GM19023 (cell line): ENCODE data around the gene STPG4.
"Not testable (repeated sequence)": the region's sequence is repeated elsewhere in the genome, so short reads cannot be mapped to it uniquely, and the experiment has no call there.

Source experiments
- ATAC-seq: cut with Tn5 transposase; IDR thresholded peaks from one replicate; pipeline ENCODE4 v1.9.1; 2021; ENCODE audit warnings: mild to moderate bottlenecking, moderate library complexity; ENCODE audit not compliant: unreplicated experiment

The STPG4 gene, protein sequence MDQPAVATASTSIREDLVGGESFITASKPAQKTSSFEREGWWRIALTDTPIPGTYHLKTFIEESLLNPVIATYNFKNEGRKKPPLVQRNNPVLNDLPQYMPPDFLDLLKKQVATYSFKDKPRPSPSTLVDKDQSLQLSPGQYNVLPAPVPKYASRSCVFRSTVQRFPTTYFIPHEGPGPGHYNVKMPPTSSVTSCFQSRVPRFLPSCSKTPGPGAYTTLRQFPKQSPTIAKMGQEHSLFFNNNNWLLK

GRCh38 chr2:47155091-47155876 lies at the start of gene STPG4:
Gene STPG4, minus strand, starts transcription at chr2:47155308. Its CDS starts 57 bp downstream, at chr2:47155251.
- ATAC-seq = no peak

DNA sequence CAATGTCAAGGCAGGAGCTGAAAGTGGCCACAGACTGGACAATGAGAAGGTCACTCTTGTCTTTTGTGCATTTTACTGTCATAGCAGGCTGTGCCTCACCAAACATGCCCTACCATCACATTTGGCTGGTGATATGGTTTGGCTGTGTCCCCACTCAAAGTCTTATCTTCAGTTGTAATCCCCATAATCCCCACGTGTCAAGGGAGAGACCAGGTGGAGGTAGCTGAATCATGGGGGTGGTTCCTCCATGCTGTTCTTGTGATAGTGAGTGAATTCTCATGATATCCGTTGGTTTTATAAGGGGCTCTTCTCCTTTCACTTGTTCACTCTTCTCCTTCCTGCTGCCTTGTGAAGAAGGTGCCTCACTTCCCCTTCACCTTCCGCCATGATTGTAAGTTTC lies 49.6 kb upstream of the STPG4 start:
- no peak for ATAC-seq

- no peak for ATAC-seq
These were observed 48.9 kb upstream of the STPG4 start for GRCh38 chr2:47203995-47204394.

DNA sequence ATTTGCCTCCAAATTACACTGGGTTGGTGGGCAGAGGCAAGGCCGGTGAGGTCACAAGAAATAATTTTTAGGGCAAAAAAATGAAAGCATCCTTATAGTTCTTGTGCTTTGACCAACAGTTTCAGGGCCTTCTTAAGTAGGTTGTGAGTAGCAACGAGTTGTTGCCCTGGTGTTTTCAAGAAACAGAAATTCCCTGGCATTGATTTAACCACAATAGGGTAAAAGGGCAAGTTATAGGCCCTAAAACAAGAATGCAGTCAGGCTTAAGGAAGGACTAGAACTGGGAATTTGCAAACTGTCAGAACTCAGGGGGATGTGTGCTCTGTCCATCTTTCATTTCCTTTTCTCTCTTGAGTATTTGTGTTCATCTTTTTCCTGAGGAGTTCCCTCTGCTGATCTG lies 46.1 kb upstream of the STPG4 start:
- no peak for ATAC-seq

GRCh38 chr2:47198985-47199451 lies 43.9 kb upstream of the STPG4 start:
- no peak for ATAC-seq

DNA sequence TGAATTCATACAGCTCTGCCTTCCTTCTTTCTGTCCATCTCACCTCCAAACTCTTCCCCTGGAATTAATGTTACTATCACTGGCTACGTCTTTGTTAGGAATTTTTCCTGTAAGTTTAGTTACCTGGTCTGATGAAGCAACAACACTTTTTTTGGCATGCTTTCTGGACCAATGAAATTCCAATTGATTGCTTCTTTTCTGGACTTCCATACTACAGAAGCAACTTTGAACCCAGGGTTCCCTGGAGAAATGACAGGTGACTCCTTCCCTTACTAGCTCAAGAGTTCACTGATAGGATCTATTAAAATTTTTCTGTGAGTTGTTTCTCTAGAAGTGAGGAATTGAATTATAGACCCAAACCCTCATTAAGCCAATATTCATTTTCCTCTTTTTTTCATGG lies 41.4 kb upstream of the STPG4 start:
- ATAC-seq = no peak

- ATAC-seq = no peak
These were observed 40.9 kb upstream of the STPG4 start for GRCh38 chr2:47196046-47196445.

- ATAC-seq = no peak
These were observed 40.0 kb upstream of the STPG4 start for GRCh38 chr2:47195148-47195547.

DNA sequence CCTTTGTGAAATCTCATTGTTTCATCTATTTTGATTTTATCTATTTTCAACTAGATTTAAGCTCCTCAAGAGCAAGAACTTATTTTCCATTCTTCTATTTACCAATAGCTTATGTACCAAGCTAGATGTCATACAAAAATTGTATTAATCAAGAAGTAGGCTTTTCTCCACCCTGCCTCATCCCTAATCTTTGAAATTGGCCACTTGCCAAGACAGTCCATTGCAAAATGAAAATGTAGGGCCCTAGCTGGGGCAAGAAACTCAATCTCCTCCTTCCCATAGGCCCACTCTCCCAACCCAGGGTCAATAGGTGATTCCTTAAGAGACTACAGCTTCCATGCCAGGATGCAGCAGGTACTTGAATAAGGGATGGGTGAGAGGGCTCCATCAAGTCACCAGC lies 39.3 kb upstream of the STPG4 start:
- no peak for ATAC-seq

- no peak for ATAC-seq
These were observed 38.5 kb upstream of the STPG4 start for GRCh38 chr2:47193607-47194006.

DNA sequence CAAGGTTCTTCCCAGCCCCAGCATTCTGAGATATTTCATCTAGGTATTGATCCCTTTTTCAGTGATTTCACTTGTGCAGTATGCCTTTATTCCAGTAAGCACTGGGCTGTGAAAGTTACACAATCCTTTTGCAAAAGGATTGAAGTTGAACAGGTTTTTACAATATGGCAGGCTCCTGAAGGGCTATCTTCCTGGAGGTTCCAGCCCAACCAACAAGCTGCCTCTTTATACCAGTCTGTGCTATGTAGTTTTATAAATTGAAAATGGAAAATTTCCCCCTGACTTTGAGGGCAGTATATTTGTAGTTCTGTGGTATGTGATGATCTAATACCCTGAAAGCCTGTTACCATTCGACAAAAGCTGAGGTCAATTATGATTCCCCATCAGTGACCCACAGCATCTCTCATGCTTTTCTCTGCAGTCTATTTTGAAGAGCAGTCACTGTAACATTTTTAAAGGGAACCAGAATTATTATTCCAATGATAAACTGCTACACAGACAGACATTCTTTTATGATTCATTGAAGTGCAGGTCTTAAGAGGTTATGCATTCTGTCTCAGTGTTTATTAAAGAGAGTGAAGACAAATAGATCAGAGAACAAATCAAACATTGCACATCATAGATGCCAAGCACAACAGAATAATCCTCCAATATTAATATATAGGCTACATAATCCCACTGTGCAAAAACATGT lies 35.2 kb upstream of the STPG4 start:
- ATAC-seq = no peak

DNA sequence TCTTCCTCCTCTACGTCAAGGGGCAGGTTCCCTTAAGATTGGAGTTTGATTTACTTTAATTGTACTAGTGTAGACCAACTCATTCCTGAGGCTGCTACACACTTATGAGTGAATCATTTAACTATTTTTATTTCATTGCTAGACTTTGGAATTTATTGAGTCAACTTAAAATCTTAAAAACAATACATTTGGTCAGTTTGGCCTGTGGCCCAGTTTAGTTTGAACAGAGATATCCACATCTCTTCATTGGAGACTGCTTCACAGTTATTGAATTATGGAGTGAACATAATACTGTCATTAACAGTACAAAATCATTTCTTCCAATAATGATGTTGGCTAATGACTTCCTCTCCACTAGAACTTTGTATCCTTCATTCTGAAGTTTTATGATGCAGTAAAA lies 34.5 kb upstream of the STPG4 start:
- no peak for ATAC-seq

GRCh38 chr2:47187069-47187468 lies 32.0 kb upstream of the STPG4 start:
- no peak for ATAC-seq

DNA sequence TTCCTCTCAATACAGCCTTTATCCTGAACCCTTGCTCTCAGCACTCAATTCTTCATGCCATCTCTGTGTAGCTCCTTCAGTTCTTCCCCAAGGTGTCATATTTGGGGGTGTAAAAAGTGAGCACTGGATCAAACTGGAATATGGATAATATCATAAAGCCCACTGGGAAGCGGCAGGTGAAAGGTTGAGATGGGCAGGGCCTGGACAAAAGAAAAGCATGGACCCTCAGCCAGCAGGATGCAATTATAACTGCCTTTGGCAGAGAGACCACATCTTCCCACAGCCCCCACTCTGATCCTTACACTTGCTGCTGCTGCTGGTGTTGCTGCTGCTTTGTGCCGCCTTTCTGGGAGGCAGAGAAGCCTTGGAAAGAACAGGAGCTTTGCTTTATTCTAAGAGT lies 31.2 kb upstream of the STPG4 start:
- no peak for ATAC-seq

DNA sequence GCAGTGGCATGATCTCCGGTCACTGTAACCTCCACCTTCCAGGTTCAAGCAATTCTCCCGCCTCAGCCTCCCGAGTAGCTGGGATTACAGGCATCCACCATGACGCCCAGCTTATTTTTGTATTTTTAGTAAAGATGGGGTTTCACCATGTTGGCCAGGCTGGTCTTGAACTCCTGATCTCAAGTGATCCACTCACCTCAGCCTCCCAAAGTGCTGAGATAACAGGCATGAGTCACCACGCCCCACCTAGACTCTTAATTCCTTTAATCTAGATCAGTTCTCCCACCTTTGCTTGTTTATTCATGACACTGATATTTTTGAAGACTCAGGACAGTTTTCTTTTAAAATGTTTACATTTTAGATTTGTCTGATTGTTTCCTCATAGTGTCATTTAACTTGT lies 30.0 kb upstream of the STPG4 start:
- ATAC-seq = not testable (repeated sequence)

GRCh38 chr2:47181176-47181575 lies 26.1 kb upstream of the STPG4 start:
- no peak for ATAC-seq

DNA sequence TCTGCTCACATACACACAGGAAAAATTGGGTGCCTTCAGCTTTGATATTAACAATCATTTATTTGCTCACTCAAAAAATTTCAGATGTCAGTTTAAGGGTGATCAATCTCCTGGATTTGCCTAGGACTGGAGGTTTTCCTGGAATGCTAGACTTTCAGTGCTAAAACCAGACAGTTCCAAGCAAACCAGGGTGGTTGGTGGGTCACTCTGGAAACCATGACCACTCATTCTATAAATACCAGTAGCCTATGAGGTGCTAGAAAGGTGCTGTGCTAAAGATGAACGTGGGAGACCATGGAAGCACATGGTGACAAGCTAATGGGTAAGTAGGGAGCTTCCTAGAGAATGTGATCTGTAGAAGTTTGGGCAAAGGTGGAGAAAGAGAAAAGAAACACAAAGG lies 25.4 kb upstream of the STPG4 start:
- no peak for ATAC-seq

- ATAC-seq = no peak
These were observed 24.3 kb upstream of the STPG4 start for GRCh38 chr2:47179388-47179787.

GRCh38 chr2:47178341-47178740 lies 23.2 kb upstream of the STPG4 start:
- no peak for ATAC-seq

- ATAC-seq = peak; percentile 9
These were observed 22.0 kb upstream of the STPG4 start for GRCh38 chr2:47177043-47177565.

- no peak for ATAC-seq
These were observed 19.7 kb upstream of the STPG4 start for GRCh38 chr2:47174733-47175361.
